HG03442 (cell line): ENCODE results near the gene HLA-DQA1.
A peak's percentile ranks its signal among the peaks of the same experiment; 100 is the strongest.
"Not testable (repeated sequence)": the region's sequence is repeated elsewhere in the genome, so short reads cannot be mapped to it uniquely, and the experiment has no call there.

Experiments
- ATAC-seq: cut with Tn5 transposase; IDR thresholded peaks from one replicate; pipeline ENCODE4 v1.9.1; 2021; ENCODE audit warnings: mild to moderate bottlenecking, moderate library complexity; ENCODE audit not compliant: unreplicated experiment

The HLA-DQA1 gene

GRCh38 chr6:32621372-32621771, 15.8 kb upstream of the HLA-DQA1 start:
- ATAC-seq = no peak

DNA sequence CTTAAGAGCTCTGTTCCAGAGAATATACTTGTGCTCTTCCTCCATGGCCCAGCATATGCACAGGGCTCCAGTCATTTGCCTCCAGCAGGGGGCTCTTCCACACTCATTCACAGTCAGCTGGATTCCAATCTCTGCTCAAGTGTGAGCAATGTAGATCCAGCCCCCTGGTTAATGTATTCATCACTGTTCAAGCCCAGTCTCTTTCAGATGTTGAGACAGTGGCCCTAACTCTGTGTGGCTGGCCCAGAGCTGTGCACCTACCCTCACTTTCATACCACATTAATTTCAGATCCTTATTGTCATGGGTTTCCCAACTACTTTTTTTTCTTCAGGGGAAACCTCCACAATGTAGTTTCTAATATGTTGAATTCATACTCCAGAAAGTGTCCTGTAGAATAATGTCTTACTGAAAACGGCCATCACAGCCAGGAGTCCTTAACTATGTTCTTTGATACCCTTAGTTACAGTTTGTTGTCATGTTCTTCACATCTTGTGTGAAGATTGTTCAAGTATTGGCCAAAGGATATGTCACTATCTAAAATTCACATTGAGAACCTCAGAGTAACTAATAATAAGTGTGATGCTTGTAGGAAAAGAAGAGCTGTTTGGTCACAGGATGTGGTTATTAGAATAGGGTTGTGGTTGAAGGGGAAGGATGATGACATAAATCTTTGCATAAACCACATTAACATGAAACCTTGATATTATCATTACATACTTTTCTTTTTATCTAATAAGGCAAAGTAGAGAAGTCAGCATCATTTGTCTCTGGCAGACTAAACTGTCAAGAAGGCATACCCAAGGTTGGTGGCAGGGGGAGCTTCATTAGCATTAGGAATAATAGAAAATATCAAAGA, 14.4 kb upstream of the HLA-DQA1 start:
- peak; percentile 69 for ATAC-seq

DNA sequence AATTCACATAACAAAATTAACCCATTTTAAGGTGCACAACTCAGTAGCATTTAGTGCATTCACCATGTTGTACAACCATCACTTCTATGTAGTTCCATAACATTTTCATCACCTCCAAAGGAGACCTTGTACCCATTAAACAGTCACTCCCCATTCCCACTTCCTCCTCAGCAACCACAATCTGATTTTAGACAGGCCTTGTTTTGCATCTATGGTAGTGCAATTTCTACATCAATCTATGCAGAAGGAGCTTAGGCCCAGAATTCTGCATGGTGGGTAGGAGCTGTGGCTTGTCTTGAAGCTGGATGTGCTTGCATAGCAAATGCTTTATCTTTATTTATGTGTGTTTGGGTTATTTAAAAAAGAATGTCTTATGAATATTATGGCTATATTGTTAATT, 13.5 kb upstream of the HLA-DQA1 start:
- no peak for ATAC-seq

DNA sequence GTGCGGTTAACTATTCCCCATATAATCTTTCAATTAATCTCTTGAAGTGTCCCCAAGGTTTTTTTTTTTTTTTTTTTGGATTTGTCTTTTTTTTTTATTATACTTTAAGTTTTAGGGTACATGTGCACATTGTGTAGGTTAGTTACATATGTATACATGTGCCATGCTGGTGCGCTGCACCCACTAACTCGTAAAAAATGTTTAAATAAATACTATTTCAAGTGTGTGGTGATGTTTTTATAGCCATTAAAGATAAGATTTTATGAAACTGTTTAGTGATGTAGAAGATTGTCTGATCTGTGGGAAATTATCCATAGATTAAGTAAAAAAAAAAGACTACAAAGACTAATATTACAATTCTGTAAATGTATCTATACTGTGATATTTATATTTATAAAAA, 12.6 kb upstream of the HLA-DQA1 start:
- no peak for ATAC-seq

DNA sequence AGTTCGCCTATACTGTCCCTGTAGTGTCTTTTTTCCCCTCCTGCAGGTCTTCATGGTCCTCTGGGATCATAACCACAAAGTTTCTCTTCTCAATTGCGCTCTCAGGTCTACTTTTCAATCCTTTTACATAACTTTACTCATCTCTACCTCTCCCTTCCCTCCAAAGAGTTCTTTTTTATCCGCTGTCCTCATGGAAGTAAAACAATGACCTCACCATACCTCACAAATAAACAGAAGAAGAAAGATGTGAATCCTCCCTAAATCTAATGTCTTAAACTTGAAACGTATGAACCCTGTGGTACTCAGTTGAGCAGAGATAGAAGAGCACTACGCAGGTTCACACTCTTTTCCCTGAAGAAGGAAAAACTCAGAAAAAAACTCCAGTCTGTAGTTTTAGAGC, 12.1 kb upstream of the HLA-DQA1 start:
- ATAC-seq = no peak

DNA sequence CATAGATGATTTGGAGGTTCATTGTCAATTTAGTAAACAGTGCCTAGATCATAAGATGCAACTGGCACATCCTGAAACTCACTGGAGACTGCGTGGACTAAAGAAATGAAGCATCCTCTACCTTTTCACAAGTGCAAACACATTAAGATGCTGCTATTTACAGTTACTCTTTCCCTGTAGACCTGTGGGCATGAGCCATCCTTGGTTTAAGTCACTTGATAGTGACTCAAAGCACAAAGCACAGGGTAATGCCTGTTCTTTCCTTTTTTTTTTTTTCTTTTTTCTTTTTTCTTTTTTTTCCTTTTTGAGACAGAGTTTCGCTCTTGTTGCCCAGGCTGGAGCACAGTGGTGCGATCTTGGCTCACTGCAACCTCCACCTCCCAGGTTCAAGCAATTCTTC, 10.0 kb upstream of the HLA-DQA1 start:
- no peak for ATAC-seq

- ATAC-seq = no peak
Measured at GRCh38 chr6:32627831-32628230, 9.4 kb upstream of the HLA-DQA1 start.

GRCh38 chr6:32629793-32630192, 7.4 kb upstream of the HLA-DQA1 start:
- ATAC-seq = not testable (repeated sequence)

- no peak for ATAC-seq
Measured at GRCh38 chr6:32635526-32636123, 1.6 kb upstream of the HLA-DQA1 start.

GRCh38 chr6:32637883-32638282, 677 bp downstream of the HLA-DQA1 start:
- no peak for ATAC-seq

DNA sequence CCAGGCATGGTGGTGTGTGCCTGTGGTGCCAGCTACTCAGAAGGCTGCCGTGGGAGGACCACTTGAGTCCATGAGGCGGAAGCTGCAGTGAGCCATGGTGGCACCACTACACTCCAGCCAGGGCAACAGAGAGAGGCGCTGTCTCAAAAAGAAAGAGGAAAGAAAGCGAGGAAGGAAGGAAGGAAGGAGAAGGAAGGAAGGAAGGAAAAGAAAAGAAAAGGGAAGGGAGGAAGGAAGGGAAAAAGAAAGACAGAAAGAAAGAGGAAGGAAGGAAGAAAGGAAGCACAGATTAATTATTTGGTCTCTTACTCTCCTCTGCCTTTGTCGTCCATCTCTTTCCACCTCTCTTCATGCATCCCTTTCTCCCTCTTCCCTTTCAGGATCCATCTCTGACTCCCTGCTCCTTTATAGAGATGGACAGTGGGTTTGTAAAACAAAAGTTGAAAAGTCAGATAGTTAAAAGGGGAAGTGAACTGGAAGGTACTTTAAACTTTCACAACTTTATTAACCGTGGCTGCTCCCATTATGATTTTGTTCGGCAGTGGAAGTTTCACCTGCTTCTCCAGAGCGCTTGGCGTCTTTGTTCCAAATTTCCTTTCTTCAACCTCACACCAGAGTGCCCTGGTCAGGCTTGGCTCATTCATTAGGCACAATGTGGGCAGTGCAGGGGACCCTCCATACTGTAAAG, 1.5 kb downstream of the HLA-DQA1 start:
- ATAC-seq = no peak

DNA sequence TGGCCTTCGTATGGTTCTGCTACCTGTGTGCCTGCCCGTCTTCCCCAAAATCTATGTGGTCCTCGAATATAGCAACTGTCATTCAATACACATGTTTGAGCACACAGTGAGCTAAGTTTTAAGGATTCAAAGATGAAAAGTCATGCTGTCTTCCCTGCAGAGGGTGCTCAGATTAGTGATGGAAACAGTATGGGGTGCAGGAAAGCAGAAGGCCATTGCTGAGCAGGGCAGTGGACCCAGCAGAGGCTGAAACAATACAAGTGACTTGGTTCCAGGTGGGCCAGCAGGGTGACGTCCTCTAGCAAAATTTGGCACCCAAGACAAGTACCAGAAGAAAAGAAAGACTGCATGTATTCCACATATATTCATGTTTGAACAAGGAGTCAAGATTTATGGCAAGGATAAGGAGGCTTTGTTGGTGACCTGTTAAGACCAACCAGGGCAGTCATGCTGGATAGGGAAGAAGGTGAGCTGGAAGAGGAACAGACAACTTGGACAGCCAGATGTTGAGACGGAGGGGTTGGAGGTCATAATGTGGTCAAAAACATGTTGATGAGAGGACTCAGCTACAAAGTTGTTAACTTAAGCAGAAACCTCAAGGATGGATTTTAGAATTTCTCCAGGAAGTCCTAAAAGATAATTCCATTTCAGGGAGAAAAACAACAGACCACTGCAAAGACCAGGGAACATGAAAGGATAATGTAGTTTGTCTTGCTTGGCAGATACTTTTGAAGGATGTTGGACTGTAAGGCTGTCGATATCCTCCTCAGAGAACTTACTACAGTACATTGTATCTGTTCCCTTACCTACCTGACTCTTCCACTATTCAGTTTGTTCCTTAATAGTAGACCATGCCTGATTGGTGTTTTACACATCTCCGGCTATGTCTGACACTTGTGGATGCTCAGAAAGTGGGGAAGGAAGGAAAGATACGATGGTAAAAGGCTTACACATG, 2.5 kb downstream of the HLA-DQA1 start:
- no peak for ATAC-seq

GRCh38 chr6:32641122-32641521, 3.9 kb downstream of the HLA-DQA1 start:
- ATAC-seq = no peak

DNA sequence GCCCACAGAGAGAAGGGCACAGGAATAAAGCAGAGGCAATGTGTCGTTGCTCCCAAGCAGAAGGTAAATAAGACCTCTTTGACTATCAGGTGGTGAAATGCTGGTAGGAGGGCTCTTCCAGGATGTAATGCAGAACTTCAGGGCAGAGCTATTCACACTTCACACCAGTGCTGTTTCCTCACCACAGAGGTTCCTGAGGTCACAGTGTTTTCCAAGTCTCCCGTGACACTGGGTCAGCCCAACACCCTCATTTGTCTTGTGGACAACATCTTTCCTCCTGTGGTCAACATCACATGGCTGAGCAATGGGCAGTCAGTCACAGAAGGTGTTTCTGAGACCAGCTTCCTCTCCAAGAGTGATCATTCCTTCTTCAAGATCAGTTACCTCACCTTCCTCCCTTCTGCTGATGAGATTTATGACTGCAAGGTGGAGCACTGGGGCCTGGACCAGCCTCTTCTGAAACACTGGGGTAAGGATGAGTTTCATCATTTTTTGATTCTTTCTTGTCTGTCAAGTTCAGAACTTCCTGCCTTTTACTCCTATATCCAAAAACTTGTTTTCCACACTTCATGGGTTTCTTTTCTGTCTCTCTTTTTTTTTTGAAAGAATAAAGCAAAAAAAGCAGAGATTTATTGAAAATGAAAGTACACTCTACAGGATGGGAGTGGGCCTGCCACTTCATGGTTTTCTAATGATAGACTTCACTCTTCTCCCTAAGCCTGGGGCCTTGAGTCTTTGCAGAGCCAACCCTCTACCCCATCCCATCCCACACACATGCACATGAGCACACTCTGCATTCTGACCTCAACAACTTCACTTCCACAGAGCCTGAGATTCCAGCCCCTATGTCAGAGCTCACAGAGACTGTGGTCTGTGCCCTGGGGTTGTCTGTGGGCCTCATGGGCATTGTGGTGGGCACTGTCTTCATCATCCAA, 4.8 kb downstream of the HLA-DQA1 start:
- ATAC-seq = not testable (repeated sequence)

- ATAC-seq = no peak
Measured at GRCh38 chr6:32642720-32643106, 5.5 kb downstream of the HLA-DQA1 start.

GRCh38 chr6:32643904-32644303, 6.7 kb downstream of the HLA-DQA1 start:
- no peak for ATAC-seq

- ATAC-seq = no peak
Measured at GRCh38 chr6:32645047-32645703, 8.0 kb downstream of the HLA-DQA1 start.

DNA sequence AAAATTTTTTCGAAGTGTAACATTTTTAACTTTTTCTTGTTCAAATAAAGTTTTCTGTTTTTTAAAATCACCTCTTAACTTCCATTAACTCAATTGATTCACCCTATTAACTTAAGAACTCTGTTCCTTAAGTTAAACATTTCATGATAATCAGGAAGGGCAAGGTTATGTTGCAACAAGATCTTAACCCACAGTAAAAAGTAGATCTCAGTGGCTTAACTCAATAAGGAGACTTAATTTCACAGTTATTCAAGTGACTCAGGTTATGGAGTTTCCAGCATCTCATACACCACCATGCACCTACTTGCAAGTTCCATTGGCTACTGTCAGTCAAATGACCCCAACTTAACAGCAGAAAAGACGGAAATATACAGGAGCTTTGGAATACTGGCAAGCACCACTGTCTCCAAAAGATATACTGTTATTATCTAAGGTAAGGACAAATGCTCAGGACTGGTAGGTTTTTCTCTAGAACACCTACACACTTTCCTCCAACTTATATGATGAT, 18.1 kb downstream of the HLA-DQA1 start:
- ATAC-seq = no peak

DNA sequence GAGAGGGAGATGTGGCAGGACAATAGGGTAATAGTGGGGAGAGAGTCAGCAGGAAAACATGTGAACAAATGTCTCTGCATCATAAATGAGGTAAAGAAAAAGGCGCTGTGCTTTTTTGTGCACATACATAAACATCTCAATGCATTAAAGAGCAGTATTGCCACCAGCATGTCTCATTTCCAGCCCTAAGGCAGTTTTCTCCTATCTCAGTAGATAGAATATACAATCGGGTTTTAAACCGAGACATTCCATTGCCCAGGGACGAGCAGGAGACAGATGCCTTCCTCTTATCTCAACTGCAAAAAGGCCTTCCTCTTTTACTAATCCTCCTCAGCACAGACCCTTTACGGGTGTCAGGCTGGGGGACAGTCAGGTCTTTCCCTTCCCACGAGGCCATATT, 20.1 kb downstream of the HLA-DQA1 start:
- not testable (repeated sequence) for ATAC-seq
